ENCODE data around the gene KLF6. TPM values are rescaled to one million over a fixed set of nuclear protein-coding genes. Genes with fewer than 3 reads are reported as not detected.

Gene KLF6
- total RNA-seq, 4 donors from 2014 or later = 23.3 to 84.7 (median 49.8) TPM

- peaks cover 30 to 32% of the 10 kb centered on the region in 2 donors for H3K4me1 ChIP-seq
- intact Hi-C loops (cut with DNase I; ENCODE audit: low total_unique reads) = loop anchor here (10.0 kb wide), 1 partner anchor 148 kb away; no protein-coding TSS in a partner anchor
- in situ Hi-C loops (cut with MboI; ENCODE audit: low sequenced_read_pairs in 4 of 4) = loop anchor here in 1 of 4 donors (10.0 kb wide), 1 partner anchor 308 kb away; no protein-coding TSS in a partner anchor
Measured at GRCh38 chr10:3772361-3773171, 12.4 kb downstream of the KLF6 start.

GRCh38 chr10:3770611-3771110 lies 14.3 kb downstream of the KLF6 start:
- H3K36me3 ChIP-seq = no peaks in the 10 kb centered on the region
- no peak for DNase-seq
- peaks cover 11 to 13% of the 10 kb centered on the region in 2 donors for H3K4me1 ChIP-seq
- intact Hi-C loops (cut with DNase I; ENCODE audit: low total_unique reads) = loop anchor here (10.0 kb wide), 1 partner anchor 146 kb away; no protein-coding TSS in a partner anchor
- ATAC-seq = no peak
- H3K27ac ChIP-seq = no peak overlapping the region
- no peaks in the 10 kb centered on the region for H3K27me3 ChIP-seq
- H3K4me3 ChIP-seq = no peak overlapping the region
- TF ChIP-seq POLR2A (IDR thresholded peaks at IDR 0.05) (no peak), CTCF (IDR thresholded peaks at IDR 0.05 in 4 of 5, conservative IDR thresholded peaks at IDR 0.05 in 1 of 5) (no peak)
- no peaks in the 10 kb centered on the region for H3K9me3 ChIP-seq
- in situ Hi-C loops (cut with MboI; ENCODE audit: low sequenced_read_pairs in 4 of 4) = loop anchor here in 1 of 4 donors (10.0 kb wide), 1 partner anchor 306 kb away; no protein-coding TSS in a partner anchor

More at GRCh38 chr10:3772361-3773171, 12.4 kb downstream of the KLF6 start:
- Histone ChIP-seq H3K9me3 (no peaks in the 10 kb centered on the region), H3K4me3 (no peak overlapping the region), H3K36me3 (peaks cover 0 to 9% of the 10 kb centered on the region in 2 donors), H3K27ac (no peak overlapping the region), H3K27me3 (no peaks in the 10 kb centered on the region)
- no peak for TF ChIP-seq CTCF (IDR thresholded peaks at IDR 0.05 in 4 of 5, conservative IDR thresholded peaks at IDR 0.05 in 1 of 5)
- no peak for TF ChIP-seq POLR2A (IDR thresholded peaks at IDR 0.05)
- ATAC-seq (no peak), DNase-seq (no peak)

- in situ Hi-C loops (cut with MboI; ENCODE audit: low sequenced_read_pairs in 4 of 4) (no loop called here), intact Hi-C loops (cut with DNase I; ENCODE audit: low total_unique reads) (no loop called here)
- Histone ChIP-seq H3K27ac (no peak overlapping the region), H3K36me3 (no peaks in the 10 kb centered on the region), H3K4me1 (peaks cover 0 to 2% of the 10 kb centered on the region in 2 donors), H3K4me3 (no peak overlapping the region), H3K9me3 (no peaks in the 10 kb centered on the region), H3K27me3 (no peaks in the 10 kb centered on the region)
- ATAC-seq = no peak
- DNase-seq = no peak
- TF ChIP-seq POLR2A (IDR thresholded peaks at IDR 0.05) = no peak
- no peak for TF ChIP-seq CTCF (IDR thresholded peaks at IDR 0.05 in 4 of 5, conservative IDR thresholded peaks at IDR 0.05 in 1 of 5)
Measured at GRCh38 chr10:3769556-3769955, 15.5 kb downstream of the KLF6 start.

GRCh38 chr10:3766046-3766756 lies 18.8 kb downstream of the KLF6 start:
- in situ Hi-C loops (cut with MboI; ENCODE audit: low sequenced_read_pairs in 4 of 4) = no loop called here
- DNase-seq = no peak
- Histone ChIP-seq H3K36me3 (no peaks in the 10 kb centered on the region), H3K4me1 (no peaks in the 10 kb centered on the region), H3K9me3 (no peaks in the 10 kb centered on the region), H3K27me3 (no peaks in the 10 kb centered on the region), H3K27ac (no peak overlapping the region), H3K4me3 (no peak overlapping the region)
- ATAC-seq = no peak
- intact Hi-C loops (cut with DNase I; ENCODE audit: low total_unique reads) = no loop called here
- no peak for TF ChIP-seq CTCF (IDR thresholded peaks at IDR 0.05 in 4 of 5, conservative IDR thresholded peaks at IDR 0.05 in 1 of 5)
- TF ChIP-seq POLR2A (IDR thresholded peaks at IDR 0.05) = no peak

Data from gastrocnemius medialis (tissue), 4 donors.